Fibroblast of pulmonary artery (primary cell): ENCODE results near the gene TAS2R14.

Experiments
- DNase-seq: peaks from one replicate; pipeline ENCODE4 v3.0.0-alpha.2; 2010; ENCODE audit warnings: low read depth
- H3K4me3 ChIP-seq: replicated peaks from 2 replicates; pipeline ENCODE4 v1.5.1; 2011; ENCODE audit warnings: low read depth, mild to moderate bottlenecking, control low read depth, low read length, moderate library complexity
- TF ChIP-seq, protein P1 (sequence below): IDR thresholded peaks from 2 replicates; pipeline ENCODE4 v1.5.1; 2011; ENCODE audit warnings: mild to moderate bottlenecking, control low read depth, low read length, inconsistent platforms; ENCODE audit errors: missing control alignments

TAS2R14 gene

DNA sequence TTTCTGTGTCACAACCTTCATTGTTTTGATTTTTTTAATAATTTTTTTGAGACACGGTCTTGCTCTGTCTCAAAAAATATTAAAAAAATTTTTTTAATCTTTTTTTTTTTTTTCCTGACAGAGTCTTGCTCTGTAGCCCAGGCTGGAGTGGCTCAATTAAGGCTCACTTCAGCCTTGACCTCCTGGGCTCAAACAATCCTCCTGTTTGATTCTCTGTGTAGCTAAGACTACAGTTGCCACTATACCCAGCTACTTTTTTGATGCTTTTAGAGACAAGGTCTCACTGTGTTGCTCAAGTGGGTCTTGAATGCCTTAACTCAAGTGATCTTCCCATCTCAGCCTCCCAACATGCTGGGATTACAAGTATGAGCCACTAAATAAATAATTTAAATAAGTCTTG lies 19.3 kb downstream of the TAS2R14 start:
- H3K4me3 ChIP-seq = no peak overlapping the region
- TF ChIP-seq, protein P1, sequence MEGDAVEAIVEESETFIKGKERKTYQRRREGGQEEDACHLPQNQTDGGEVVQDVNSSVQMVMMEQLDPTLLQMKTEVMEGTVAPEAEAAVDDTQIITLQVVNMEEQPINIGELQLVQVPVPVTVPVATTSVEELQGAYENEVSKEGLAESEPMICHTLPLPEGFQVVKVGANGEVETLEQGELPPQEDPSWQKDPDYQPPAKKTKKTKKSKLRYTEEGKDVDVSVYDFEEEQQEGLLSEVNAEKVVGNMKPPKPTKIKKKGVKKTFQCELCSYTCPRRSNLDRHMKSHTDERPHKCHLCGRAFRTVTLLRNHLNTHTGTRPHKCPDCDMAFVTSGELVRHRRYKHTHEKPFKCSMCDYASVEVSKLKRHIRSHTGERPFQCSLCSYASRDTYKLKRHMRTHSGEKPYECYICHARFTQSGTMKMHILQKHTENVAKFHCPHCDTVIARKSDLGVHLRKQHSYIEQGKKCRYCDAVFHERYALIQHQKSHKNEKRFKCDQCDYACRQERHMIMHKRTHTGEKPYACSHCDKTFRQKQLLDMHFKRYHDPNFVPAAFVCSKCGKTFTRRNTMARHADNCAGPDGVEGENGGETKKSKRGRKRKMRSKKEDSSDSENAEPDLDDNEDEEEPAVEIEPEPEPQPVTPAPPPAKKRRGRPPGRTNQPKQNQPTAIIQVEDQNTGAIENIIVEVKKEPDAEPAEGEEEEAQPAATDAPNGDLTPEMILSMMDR = no peak
- no peak for DNase-seq

DNA sequence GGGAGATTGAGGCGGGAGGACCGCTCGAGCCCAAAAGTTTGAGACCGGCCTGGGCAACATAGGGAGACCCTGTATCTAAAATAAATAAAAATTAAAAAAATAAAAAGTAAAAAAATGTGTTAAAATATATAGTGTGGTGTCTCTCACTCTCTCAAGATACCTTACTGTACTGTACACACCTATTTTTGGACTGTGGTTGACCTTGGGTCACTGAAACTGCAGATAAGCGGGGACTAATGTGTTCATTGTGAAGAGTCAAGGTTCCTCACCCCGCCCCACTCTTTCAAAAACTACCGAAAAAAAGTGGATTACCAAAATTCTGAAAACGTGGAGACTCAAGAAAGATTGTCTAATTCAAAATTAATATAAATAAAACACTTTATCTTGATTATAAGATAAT lies 28.7 kb downstream of the TAS2R14 start:
- no peak for DNase-seq
- TF ChIP-seq, protein P1 = no peak
- no peak overlapping the region for H3K4me3 ChIP-seq

DNA sequence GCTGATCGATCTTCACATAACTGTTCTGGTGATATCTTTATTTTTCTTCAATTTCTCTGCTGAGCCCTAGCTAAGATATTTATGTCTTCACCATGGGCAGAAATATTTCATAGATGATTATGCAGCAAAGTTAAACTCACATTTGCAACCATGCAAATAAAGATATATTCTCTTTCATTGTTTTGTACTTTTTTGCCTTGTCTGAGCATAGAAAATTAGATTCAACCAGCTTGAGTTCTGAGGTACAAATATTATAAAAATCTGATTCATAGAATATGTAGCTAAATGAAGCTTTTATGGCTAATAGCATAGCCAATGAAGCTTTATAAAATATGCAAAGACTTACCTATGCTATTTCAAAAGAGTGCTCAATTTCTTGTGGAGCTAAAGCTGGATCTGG lies 29.6 kb downstream of the TAS2R14 start, which contains the start of gene TAS2R13:
TSS of gene TAS2R13 (minus strand) at position 101 of the 400 bp plus-strand sequence. CDS start 264 bp downstream, outside the sequence.
- TF ChIP-seq, protein P1 = no peak
- H3K4me3 ChIP-seq = no peak within 1 kb of the TSS
- no peak for DNase-seq

DNA sequence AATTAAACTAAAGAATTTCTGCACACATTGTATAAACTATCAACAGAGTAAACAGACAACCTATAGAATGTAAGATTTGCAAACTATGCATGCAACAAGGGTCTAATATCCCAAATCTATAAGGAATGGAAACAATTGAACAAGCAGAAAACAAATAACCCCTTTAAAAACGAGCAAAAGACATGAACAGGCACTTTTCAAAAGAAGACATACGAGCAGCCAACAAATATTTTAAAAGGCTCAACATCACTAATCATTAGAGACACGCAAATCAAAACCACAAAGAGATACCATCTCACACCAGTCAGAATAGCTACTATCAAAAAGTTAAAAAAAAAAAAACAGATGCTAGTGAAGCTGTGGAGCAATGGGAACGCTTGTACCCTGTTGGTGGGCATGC lies 34.4 kb downstream of the TAS2R14 start:
- TF ChIP-seq, protein P1 = no peak

DNA sequence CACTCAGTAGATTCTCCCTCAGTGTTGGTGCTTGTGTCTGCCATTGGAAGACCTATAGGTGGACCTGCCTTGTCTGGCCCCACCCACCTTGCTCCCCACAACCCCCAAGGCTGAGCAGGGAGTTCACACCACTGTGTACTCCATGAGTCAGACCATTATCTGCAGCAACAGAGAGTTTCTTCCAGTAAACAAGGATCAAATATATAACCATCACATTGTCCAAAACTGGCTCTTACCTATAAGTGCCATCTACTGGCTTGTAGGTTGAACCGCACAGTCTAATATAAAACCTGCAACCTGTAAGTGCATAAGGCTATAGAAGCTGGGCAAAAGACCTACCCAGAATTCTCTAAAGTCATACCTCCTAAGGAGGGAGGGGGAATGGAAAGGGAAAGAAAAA lies 37.6 kb downstream of the TAS2R14 start:
- DNase-seq = peak; percentile 10
- TF ChIP-seq, protein P1 = peak; percentile 23

More for the DNA sequence above, 34.4 kb downstream of the TAS2R14 start:
- H3K4me3 ChIP-seq = no peak overlapping the region
- DNase-seq = no peak

DNA sequence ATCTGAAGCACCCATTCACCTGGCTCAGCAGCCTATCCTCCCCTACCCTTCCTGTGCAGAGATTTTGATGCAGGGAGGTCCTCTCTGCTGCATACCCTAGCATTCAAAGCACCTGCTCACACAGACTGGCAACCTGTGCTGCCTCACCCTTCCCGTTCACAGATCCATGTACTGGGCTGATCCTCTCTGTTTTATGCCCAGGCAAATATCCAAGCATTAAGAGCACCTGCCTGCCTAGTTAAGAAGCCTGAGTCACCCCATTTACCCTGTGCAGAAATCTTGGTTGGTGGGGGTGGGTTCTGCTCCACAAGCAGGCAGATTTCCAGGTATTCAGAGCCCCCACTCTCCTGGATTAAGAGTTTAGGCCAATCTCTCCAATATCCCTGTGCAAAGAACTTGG lies 38.1 kb downstream of the TAS2R14 start:
- TF ChIP-seq, protein P1 = no peak
- H3K4me3 ChIP-seq = no peak overlapping the region
- DNase-seq = no peak

More for the DNA sequence above, 37.6 kb downstream of the TAS2R14 start:
- H3K4me3 ChIP-seq = no peak overlapping the region

DNA sequence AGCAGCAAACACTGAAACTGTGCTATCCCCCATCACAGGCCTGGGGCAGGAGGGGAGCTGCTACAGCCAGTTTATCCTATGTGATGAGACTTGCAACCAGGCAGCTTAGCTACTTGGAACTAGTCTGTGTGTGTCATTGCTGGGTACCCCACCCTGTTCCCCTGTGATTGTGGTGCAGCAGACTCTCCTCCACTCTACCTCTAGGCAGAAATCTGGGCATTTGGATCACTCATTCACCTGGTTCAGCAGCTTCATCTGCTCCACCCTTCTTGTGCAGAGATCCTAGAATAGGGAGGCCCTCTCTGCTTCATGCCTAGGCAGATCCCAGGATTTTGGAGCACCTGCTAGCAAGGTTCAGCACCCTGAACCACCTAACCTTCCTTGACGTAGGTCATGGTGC lies 38.5 kb downstream of the TAS2R14 start:
- H3K4me3 ChIP-seq = no peak overlapping the region
- DNase-seq = no peak
- TF ChIP-seq, protein P1 = no peak
